ENCODE results near the gene ZNF165.

Gene ZNF165

DNA sequence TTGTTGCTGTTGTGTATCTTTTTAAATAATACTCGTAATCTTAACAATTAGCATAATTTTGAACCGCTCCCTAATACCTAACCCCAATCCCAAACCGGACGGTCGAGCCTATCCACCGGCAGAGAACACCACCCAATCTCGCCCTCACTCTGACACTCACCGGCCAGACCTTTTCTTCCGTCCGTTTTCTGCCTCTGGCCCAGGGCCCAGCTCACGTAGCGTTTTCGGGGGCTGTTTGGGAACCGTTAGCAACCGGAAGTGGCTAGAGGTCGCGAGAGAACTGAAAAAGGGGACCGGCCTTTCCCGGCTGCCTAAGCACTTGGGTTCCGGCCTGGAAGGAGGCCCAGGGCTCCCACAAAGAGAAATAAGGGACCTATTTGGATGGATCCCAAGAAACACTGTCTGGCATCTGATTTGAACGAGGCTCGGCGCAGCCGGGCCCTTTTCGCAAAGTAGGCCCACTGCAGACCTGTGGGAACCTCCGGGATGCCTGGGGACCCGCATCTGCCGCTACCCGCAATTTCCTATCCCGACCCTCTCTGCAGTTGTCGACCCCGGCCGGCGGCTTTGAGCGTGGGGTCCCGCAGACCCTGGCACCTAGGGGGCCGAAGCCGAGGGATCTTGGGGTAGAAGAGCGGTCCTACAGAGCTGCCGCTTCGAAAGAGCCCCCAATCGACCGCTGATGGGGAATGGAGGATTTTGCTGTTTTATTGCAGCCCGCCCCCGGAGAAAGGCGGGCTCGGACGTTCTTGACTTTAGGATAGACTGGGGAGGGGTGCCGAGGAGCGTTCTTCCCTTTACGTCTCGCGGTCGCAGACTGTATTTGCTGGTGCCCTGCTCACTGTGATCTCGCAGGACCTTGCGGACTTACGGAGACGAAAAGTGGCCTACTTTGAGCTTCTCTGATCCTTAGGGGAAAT is 56.5 kb downstream of the ZNF165 start (continued):
- TF ChIP-seq ZNF624 (tag by site-specific recombination; IDR thresholded peaks at IDR 0.05) (no peak), ZNF629 (tag by site-specific recombination; IDR thresholded peaks at IDR 0.05) (peak; percentile 85), ZNF169 (tag by site-specific recombination; IDR thresholded peaks at IDR 0.05) (no peak), ZNF2 (tag by site-specific recombination; IDR thresholded peaks at IDR 0.05) (no peak; the same call in none of the 2 replicates), MYNN (tag by site-specific recombination; IDR thresholded peaks at IDR 0.05; ENCODE audit: borderline replicate concordance) (peak; percentile 37; the same call in 1 of the 2 replicates), ZBTB8A (tag by site-specific recombination; IDR thresholded peaks at IDR 0.05) (peak; percentile 70), ZNF274 (IDR thresholded peaks at IDR 0.05; ENCODE audit: low read length) (no peak), ZNF274 (tag by site-specific recombination; IDR thresholded peaks at IDR 0.05; ENCODE audit: borderline replicate concordance) (no peak), IKZF3 (tag by site-specific recombination; IDR thresholded peaks at IDR 0.05) (peak; percentile 92), ZBTB17 (tag by site-specific recombination; IDR thresholded peaks at IDR 0.05) (peak; percentile 95), ZNF184 (tag by site-specific recombination; IDR thresholded peaks at IDR 0.05) (peak; percentile 75; the same call in 1 of the 2 replicates), ZNF510 (tag by site-specific recombination; IDR thresholded peaks at IDR 0.05; ENCODE audit: insufficient replicate concordance) (peak; percentile 35), KLF16 (tag by site-specific recombination; IDR thresholded peaks at IDR 0.05) (0 out of 2 replicates have a peak, but pooled peaks have one; percentile 2), ZNF174 (tag by site-specific recombination; IDR thresholded peaks at IDR 0.05) (no peak), WT1 (tag by site-specific recombination; IDR thresholded peaks at IDR 0.05) (peak; percentile 38), KLF1 (tag by site-specific recombination; IDR thresholded peaks at IDR 0.05) (0 out of 2 replicates have a peak, but pooled peaks have one; percentile 46)
- TF ChIP-seq, protein P1, sequence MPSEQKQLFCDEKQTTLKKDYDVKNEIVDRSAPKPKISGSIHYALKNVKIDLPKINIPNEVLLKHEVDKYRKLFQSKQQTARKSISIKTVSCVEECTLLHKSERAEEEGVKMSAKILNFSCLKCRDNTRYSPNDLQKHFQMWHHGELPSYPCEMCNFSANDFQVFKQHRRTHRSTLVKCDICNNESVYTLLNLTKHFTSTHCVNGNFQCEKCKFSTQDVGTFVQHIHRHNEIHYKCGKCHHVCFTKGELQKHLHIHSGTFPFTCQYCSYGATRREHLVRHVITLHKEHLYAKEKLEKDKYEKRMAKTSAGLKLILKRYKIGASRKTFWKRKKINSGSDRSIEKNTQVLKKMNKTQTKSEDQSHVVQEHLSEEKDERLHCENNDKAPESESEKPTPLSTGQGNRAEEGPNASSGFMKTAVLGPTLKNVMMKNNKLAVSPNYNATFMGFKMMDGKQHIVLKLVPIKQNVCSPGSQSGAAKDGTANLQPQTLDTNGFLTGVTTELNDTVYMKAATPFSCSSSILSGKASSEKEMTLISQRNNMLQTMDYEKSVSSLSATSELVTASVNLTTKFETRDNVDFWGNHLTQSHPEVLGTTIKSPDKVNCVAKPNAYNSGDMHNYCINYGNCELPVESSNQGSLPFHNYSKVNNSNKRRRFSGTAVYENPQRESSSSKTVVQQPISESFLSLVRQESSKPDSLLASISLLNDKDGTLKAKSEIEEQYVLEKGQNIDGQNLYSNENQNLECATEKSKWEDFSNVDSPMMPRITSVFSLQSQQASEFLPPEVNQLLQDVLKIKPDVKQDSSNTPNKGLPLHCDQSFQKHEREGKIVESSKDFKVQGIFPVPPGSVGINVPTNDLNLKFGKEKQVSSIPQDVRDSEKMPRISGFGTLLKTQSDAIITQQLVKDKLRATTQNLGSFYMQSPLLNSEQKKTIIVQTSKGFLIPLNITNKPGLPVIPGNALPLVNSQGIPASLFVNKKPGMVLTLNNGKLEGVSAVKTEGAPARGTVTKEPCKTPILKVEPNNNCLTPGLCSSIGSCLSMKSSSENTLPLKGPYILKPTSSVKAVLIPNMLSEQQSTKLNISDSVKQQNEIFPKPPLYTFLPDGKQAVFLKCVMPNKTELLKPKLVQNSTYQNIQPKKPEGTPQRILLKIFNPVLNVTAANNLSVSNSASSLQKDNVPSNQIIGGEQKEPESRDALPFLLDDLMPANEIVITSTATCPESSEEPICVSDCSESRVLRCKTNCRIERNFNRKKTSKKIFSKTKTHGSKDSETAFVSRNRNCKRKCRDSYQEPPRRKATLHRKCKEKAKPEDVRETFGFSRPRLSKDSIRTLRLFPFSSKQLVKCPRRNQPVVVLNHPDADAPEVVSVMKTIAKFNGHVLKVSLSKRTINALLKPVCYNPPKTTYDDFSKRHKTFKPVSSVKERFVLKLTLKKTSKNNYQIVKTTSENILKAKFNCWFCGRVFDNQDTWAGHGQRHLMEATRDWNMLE (tag by site-specific recombination; conservative IDR thresholded peaks at IDR 0.05; ENCODE audit: low read depth): peak; percentile 73
- TF ChIP-seq, protein P2, sequence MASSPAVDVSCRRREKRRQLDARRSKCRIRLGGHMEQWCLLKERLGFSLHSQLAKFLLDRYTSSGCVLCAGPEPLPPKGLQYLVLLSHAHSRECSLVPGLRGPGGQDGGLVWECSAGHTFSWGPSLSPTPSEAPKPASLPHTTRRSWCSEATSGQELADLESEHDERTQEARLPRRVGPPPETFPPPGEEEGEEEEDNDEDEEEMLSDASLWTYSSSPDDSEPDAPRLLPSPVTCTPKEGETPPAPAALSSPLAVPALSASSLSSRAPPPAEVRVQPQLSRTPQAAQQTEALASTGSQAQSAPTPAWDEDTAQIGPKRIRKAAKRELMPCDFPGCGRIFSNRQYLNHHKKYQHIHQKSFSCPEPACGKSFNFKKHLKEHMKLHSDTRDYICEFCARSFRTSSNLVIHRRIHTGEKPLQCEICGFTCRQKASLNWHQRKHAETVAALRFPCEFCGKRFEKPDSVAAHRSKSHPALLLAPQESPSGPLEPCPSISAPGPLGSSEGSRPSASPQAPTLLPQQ (tag by site-specific recombination; IDR thresholded peaks at IDR 0.05): peak; percentile 79
- TF ChIP-seq, protein P3, sequence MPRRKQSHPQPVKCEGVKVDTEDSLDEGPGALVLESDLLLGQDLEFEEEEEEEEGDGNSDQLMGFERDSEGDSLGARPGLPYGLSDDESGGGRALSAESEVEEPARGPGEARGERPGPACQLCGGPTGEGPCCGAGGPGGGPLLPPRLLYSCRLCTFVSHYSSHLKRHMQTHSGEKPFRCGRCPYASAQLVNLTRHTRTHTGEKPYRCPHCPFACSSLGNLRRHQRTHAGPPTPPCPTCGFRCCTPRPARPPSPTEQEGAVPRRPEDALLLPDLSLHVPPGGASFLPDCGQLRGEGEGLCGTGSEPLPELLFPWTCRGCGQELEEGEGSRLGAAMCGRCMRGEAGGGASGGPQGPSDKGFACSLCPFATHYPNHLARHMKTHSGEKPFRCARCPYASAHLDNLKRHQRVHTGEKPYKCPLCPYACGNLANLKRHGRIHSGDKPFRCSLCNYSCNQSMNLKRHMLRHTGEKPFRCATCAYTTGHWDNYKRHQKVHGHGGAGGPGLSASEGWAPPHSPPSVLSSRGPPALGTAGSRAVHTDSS (tag by site-specific recombination; IDR thresholded peaks at IDR 0.05): peak; percentile 39; the same call in 1 of the 2 replicates
- TF ChIP-seq, protein P4, sequence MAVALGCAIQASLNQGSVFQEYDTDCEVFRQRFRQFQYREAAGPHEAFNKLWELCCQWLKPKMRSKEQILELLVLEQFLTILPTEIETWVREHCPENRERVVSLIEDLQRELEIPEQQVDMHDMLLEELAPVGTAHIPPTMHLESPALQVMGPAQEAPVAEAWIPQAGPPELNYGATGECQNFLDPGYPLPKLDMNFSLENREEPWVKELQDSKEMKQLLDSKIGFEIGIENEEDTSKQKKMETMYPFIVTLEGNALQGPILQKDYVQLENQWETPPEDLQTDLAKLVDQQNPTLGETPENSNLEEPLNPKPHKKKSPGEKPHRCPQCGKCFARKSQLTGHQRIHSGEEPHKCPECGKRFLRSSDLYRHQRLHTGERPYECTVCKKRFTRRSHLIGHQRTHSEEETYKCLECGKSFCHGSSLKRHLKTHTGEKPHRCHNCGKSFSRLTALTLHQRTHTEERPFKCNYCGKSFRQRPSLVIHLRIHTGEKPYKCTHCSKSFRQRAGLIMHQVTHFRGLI (tag by site-specific recombination; IDR thresholded peaks at IDR 0.05): peak; percentile 64; the same call in 1 of the 2 replicates
- TF ChIP-seq, protein P5, sequence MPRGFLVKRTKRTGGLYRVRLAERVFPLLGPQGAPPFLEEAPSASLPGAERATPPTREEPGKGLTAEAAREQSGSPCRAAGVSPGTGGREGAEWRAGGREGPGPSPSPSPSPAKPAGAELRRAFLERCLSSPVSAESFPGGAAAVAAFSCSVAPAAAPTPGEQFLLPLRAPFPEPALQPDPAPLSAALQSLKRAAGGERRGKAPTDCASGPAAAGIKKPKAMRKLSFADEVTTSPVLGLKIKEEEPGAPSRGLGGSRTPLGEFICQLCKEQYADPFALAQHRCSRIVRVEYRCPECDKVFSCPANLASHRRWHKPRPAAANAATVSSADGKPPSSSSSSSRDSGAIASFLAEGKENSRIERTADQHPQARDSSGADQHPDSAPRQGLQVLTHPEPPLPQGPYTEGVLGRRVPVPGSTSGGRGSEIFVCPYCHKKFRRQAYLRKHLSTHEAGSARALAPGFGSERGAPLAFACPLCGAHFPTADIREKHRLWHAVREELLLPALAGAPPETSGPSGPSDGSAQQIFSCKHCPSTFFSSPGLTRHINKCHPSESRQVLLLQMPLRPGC (tag by site-specific recombination; IDR thresholded peaks at IDR 0.05): peak; percentile 72
- TF ChIP-seq, protein P6, sequence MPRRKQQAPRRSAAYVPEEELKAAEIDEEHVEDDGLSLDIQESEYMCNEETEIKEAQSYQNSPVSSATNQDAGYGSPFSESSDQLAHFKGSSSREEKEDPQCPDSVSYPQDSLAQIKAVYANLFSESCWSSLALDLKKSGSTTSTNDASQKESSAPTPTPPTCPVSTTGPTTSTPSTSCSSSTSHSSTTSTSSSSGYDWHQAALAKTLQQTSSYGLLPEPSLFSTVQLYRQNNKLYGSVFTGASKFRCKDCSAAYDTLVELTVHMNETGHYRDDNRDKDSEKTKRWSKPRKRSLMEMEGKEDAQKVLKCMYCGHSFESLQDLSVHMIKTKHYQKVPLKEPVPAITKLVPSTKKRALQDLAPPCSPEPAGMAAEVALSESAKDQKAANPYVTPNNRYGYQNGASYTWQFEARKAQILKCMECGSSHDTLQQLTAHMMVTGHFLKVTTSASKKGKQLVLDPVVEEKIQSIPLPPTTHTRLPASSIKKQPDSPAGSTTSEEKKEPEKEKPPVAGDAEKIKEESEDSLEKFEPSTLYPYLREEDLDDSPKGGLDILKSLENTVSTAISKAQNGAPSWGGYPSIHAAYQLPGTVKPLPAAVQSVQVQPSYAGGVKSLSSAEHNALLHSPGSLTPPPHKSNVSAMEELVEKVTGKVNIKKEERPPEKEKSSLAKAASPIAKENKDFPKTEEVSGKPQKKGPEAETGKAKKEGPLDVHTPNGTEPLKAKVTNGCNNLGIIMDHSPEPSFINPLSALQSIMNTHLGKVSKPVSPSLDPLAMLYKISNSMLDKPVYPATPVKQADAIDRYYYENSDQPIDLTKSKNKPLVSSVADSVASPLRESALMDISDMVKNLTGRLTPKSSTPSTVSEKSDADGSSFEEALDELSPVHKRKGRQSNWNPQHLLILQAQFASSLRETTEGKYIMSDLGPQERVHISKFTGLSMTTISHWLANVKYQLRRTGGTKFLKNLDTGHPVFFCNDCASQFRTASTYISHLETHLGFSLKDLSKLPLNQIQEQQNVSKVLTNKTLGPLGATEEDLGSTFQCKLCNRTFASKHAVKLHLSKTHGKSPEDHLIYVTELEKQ (tag by site-specific recombination; IDR thresholded peaks at IDR 0.05; ENCODE audit: borderline replicate concordance): peak; percentile 70; the same call in 1 of the 2 replicates

All from HEK293 (cell line).